Sigmoid colon (tissue), 4 donors: ENCODE data around the gene MEF2A.

Experiments used
- EP300 ChIP-seq, 4 donors: sonication (generic); formaldehyde crosslinking; IDR thresholded peaks; one replicate each; pipeline ENCODE4 v1.6.1; 2017; ENCODE audit warnings: antibody characterized with exemption in 4 of 4
- POLR2A ChIP-seq, 2 donors: fragments of 450-650 bp; IDR thresholded peaks; one replicate each; pipeline ENCODE4 v1.6.1; 2016; ENCODE audit warnings: antibody characterized with exemption in 2 of 2, mild to moderate bottlenecking in 2 of 2, moderate library complexity in 2 of 2
- POLR2AphosphoS5 ChIP-seq, 4 donors: sonication (generic); formaldehyde crosslinking; IDR thresholded peaks; one replicate each; pipeline ENCODE4 v1.6.1; 2017; ENCODE audit warnings: antibody characterized with exemption in 4 of 4
- TF ChIP-seq, protein P1 (sequence below), 4 experiments: fragments of 450-650 bp in 3 of 4; fragments of 200-600 bp in 1 of 4; IDR thresholded peaks; one replicate each; pipeline ENCODE4 v1.5.1; 2016 to 2019; ENCODE audit warnings: antibody characterized with exemption in 4 of 4, mild to moderate bottlenecking in 3 of 4, moderate library complexity in 2 of 4

DNA sequence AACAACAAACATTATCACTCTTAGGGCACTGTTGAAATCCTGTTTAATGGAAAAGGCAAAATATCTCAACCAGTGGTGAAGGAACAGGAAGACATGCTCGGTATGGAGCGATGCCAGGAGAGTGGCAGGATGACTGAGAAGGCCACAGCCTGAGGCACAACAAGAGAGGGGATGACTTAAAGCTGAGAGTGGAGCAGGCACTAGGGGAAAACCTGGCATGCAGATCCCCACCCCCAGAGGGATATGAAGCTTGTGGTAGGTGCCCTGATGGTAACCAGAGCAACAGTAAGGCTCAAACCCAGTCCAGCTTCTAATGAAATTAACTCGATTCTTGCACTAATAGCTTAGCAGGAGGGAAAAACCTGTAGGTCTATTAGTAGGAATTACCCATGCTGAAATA, 127.0 kb downstream of the MEF2A start:
- TF ChIP-seq, protein P1, sequence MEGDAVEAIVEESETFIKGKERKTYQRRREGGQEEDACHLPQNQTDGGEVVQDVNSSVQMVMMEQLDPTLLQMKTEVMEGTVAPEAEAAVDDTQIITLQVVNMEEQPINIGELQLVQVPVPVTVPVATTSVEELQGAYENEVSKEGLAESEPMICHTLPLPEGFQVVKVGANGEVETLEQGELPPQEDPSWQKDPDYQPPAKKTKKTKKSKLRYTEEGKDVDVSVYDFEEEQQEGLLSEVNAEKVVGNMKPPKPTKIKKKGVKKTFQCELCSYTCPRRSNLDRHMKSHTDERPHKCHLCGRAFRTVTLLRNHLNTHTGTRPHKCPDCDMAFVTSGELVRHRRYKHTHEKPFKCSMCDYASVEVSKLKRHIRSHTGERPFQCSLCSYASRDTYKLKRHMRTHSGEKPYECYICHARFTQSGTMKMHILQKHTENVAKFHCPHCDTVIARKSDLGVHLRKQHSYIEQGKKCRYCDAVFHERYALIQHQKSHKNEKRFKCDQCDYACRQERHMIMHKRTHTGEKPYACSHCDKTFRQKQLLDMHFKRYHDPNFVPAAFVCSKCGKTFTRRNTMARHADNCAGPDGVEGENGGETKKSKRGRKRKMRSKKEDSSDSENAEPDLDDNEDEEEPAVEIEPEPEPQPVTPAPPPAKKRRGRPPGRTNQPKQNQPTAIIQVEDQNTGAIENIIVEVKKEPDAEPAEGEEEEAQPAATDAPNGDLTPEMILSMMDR (IDR thresholded peaks at IDR 0.05): no peak
- no peak for TF ChIP-seq POLR2A (IDR thresholded peaks at IDR 0.05)
- no peak for TF ChIP-seq EP300 (IDR thresholded peaks at IDR 0.05)
- no peak for TF ChIP-seq POLR2AphosphoS5 (IDR thresholded peaks at IDR 0.05)
